PC-9 (cell line): ENCODE measurements around the gene CST11. TPM values are rescaled to one million over a fixed set of nuclear protein-coding genes. Genes with fewer than 3 reads are reported as not detected.

ENCODE experiments used
- Bru-seq: library from RNA; stranded (reverse); fragments of 400-500 nt; gene quantifications from one replicate; lab custom pipeline; 2021; lab: Mats Ljungman, UMichigan
- BruChase-seq, 2 experiments: library from RNA; stranded (reverse); fragments of 400-500 nt; gene quantifications; one replicate each; lab custom pipeline; 2021; lab: Mats Ljungman, UMichigan
- BruUV-seq: library from RNA; stranded (reverse); fragments of 400-500 nt; replicated peaks from 2 replicates; lab custom pipeline; 2021; lab: Mats Ljungman, UMichigan
- CTCF ChIA-PET: fragments of 300-600 bp; sonication (Branson Sonifier 250); formaldehyde crosslinking; loops from one replicate; lab custom pipeline; 2022; ENCODE audit warnings: antibody characterized with exemption; lab: Charles Lee
- POLR2A ChIA-PET: fragments of 300-600 bp; sonication (Branson Sonifier 250); formaldehyde crosslinking; loops from one replicate; lab custom pipeline; 2022; ENCODE audit warnings: antibody characterized with exemption; ENCODE audit not compliant: unreplicated experiment; lab: Charles Lee
- DNase-seq, 2 experiments: peaks; one replicate each; pipeline versions ENCODE4 v3.0.0 to v3.0.0-alpha.2; 2015 to 2022; ENCODE audit warnings: mixed read lengths in 1 of 2
- H2AFZ ChIP-seq: fragments of 200-600 bp; sonication (generic); 2 replicates; pipeline ENCODE4 v1.8.1; 2017; ENCODE audit warnings: antibody characterized with exemption
- H3F3A ChIP-seq: fragments of 200-600 bp; sonication (generic); 2 replicates; pipeline ENCODE4 v1.8.1; 2017; ENCODE audit warnings: antibody characterized with exemption, mild to moderate bottlenecking, low read depth; ENCODE audit not compliant: insufficient read depth
- H3K27ac ChIP-seq: fragments of 200-600 bp; sonication (generic); 2 replicates; pipeline ENCODE4 v1.6.1; 2016; ENCODE audit warnings: mixed run types
- H3K27me3 ChIP-seq: fragments of 200-600 bp; sonication (generic); 2 replicates; pipeline ENCODE4 v1.6.1; 2016; ENCODE audit warnings: low read depth, mixed run types; ENCODE audit not compliant: insufficient read depth
- H3K36me3 ChIP-seq: fragments of 200-600 bp; sonication (generic); 2 replicates; pipeline ENCODE4 v1.6.1; 2016; ENCODE audit warnings: low read depth, mixed run types
- H3K4me1 ChIP-seq: fragments of 200-600 bp; sonication (generic); replicated peaks from 2 replicates; pipeline ENCODE4 v1.6.1; 2016; ENCODE audit warnings: mixed run types; ENCODE audit not compliant: insufficient read depth
- H3K4me2 ChIP-seq: fragments of 200-600 bp; sonication (generic); 2 replicates; pipeline ENCODE4 v1.6.1; 2017; ENCODE audit warnings: mixed run types
- H3K4me3 ChIP-seq: fragments of 200-600 bp; sonication (generic); 2 replicates; pipeline ENCODE4 v1.6.1; 2016; ENCODE audit warnings: mixed run types
- H3K79me2 ChIP-seq: fragments of 200-600 bp; sonication (generic); 2 replicates; pipeline ENCODE4 v1.6.1; 2017; ENCODE audit warnings: low read depth, mixed run types
- H3K9me2 ChIP-seq: fragments of 200-600 bp; sonication (generic); 2 replicates; pipeline ENCODE4 v1.8.1; 2017; ENCODE audit warnings: mild to moderate bottlenecking; ENCODE audit not compliant: insufficient read depth
- H3K9me3 ChIP-seq: fragments of 200-600 bp; sonication (generic); 2 replicates; pipeline ENCODE4 v1.8.1; 2016; ENCODE audit warnings: low read depth; ENCODE audit not compliant: insufficient read depth
- H4K20me1 ChIP-seq: fragments of 200-600 bp; sonication (generic); 2 replicates; pipeline ENCODE4 v1.8.1; 2017; ENCODE audit not compliant: insufficient read depth
- EZH2 ChIP-seq: fragments of 200-600 bp; sonication (generic); IDR thresholded peaks from 2 replicates; pipeline ENCODE4 v1.8.0; 2017; ENCODE audit warnings: antibody characterized with exemption, low read depth
- intact Hi-C: fragments of 100-400 bp; cut with micrococcal nuclease; formaldehyde crosslinking; loops from one replicate; pipeline ENCODE4 v1.10.0; 2022; ENCODE audit not compliant: unreplicated experiment
- long read RNA-seq: library from polyadenylated mRNA; stranded (forward); transcript quantifications from one replicate; pipeline ENCODE4 v2.0.0, GENCODE V29; 2022
- total RNA-seq: library from RNA; stranded (reverse); gene quantifications from 2 replicates; pipeline ENCODE4 v1.2.3, GENCODE V29; 2021
- TF ChIP-seq, protein P1 (sequence below): fragments of 200-600 bp; sonication (generic); conservative IDR thresholded peaks from 2 replicates; pipeline ENCODE4 v1.6.1; 2017; ENCODE audit warnings: mixed run types, antibody characterized with exemption, mild to moderate bottlenecking, moderate library complexity

CST11 gene, protein sequence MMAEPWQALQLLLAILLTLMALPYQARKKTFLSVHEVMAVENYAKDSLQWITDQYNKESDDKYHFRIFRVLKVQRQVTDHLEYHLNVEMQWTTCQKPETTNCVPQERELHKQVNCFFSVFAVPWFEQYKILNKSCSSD
- total RNA-seq (not detected in 2 replicates), Bru-seq, nascent RNA (not detected), BruChase-seq, experiment 1, labeled RNA remaining after a 2-hour chase (not detected), BruChase-seq, experiment 2, labeled RNA remaining after a 6-hour chase (not detected)
- long read RNA-seq, result 0 reads

DNA sequence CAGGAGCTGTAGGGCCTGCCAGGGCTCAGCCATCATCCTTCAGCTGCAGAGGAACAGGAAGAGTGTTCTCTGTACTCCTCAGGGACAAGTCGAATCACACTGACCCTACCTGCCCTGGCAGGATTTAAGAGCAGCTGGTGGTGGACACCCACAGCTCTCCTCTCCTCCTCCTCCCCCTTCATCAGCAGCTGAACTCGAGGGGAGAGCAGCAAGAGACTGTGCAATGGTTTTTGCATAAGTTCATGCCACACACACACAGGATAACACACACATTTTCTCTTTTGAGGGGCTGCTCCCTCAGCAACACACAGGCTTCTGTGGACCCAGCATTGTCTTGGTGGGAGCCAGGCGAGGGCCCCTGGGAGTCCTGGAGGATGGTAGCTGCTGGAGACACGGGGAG, at the start of gene CST11:
Gene CST11, minus strand, starts transcription at position 101 of the 400 bp plus-strand sequence. Its CDS starts 65 bp downstream, at position 36.
- peaks cover 4% of the 10 kb centered on the region; the same call in 1 of the 2 replicates for H3K27me3 ChIP-seq
- no peak within 1 kb of the TSS for H3K27ac ChIP-seq
- H3K36me3 ChIP-seq, result no peaks in the 10 kb centered on the region
- ChIA-PET CTCF (no interaction called here), POLR2A (interaction anchor here (0.6 kb wide), 1 partner anchor 95 kb away, joined by 4 read pairs; no protein-coding TSS in a partner anchor)
- no peak for DNase-seq
- no peak within 1 kb of the TSS for H3K4me3 ChIP-seq
- no peaks in the 10 kb centered on the region for H4K20me1 ChIP-seq
- no peaks in the 10 kb centered on the region for H3K9me2 ChIP-seq
- TF ChIP-seq, protein P1, sequence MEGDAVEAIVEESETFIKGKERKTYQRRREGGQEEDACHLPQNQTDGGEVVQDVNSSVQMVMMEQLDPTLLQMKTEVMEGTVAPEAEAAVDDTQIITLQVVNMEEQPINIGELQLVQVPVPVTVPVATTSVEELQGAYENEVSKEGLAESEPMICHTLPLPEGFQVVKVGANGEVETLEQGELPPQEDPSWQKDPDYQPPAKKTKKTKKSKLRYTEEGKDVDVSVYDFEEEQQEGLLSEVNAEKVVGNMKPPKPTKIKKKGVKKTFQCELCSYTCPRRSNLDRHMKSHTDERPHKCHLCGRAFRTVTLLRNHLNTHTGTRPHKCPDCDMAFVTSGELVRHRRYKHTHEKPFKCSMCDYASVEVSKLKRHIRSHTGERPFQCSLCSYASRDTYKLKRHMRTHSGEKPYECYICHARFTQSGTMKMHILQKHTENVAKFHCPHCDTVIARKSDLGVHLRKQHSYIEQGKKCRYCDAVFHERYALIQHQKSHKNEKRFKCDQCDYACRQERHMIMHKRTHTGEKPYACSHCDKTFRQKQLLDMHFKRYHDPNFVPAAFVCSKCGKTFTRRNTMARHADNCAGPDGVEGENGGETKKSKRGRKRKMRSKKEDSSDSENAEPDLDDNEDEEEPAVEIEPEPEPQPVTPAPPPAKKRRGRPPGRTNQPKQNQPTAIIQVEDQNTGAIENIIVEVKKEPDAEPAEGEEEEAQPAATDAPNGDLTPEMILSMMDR, result no peak
- no peak for TF ChIP-seq EZH2
- H2AFZ ChIP-seq, result no peak within 1 kb of the TSS
- H3K4me1 ChIP-seq, result no peaks in the 10 kb centered on the region
- H3K79me2 ChIP-seq, result no peaks in the 10 kb centered on the region
- BruUV-seq, result no TSS peak
- no peak within 1 kb of the TSS for H3K4me2 ChIP-seq
- no peaks in the 10 kb centered on the region for H3K9me3 ChIP-seq
- H3F3A ChIP-seq, result no peaks in the 10 kb centered on the region
- intact Hi-C loops, result no loop called here

DNA sequence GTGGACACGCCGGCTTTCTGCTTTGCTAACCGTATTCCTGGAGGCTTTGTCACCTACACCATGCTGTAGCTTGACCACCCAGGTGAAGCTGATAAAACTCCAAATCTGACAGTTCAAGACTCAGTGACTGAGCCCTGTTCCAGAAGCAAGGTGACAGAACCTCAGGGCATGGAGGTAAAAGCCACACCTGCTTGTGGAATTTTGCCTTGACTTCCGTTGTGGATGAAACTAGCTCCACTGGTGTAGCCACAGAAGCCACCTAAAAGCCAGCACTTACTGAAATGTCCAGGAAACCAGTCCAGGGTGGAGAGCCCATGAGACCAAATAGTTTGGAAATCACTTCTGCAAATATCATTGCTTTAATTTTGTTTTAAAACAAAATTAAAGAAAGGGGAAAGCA, 49.2 kb upstream of the CST11 start:
- intact Hi-C loops, result no loop called here
- H3K9me2 ChIP-seq, result no peaks in the 10 kb centered on the region
- ChIA-PET POLR2A (no interaction called here), CTCF (no interaction called here)
- H3F3A ChIP-seq, result no peaks in the 10 kb centered on the region
- H3K4me3 ChIP-seq, result no peak overlapping the region
- H3K4me1 ChIP-seq, result no peaks in the 10 kb centered on the region
- H3K9me3 ChIP-seq, result no peaks in the 10 kb centered on the region
- no peaks in the 10 kb centered on the region for H3K79me2 ChIP-seq
- peak; percentile 9 to 57 for DNase-seq
- 0 out of 2 replicates have a peak, but pooled peaks cover 5% of the 10 kb centered on the region for H3K27me3 ChIP-seq
- no peak overlapping the region for H3K27ac ChIP-seq
- H4K20me1 ChIP-seq, result no peaks in the 10 kb centered on the region
- no peak overlapping the region for H2AFZ ChIP-seq
- BruUV-seq, result no TSS peak
- TF ChIP-seq, protein P1, result no peak
- no peak for TF ChIP-seq EZH2
- no peaks in the 10 kb centered on the region for H3K36me3 ChIP-seq
- no peak overlapping the region for H3K4me2 ChIP-seq

DNA sequence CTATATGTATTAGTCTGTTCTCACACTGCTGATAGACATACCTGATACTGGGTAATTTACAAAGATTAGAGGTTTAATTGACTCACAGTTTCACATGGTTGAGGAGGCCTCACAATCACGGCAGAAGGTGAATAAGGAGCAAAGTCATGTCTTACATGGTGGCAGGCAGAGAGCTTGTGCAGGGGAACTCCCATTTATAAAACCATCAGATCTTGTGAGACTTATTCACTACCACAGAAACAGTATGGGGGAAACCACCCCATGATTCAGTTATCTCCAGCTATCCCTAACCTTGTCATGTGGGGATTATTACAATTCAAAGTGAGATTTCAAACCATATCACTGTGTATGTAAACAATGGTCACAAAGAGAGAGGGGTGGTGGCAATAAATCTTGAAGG, 44.9 kb upstream of the CST11 start:
- ChIA-PET POLR2A (no interaction called here), CTCF (no interaction called here)
- no peak overlapping the region for H3K4me2 ChIP-seq
- H4K20me1 ChIP-seq, result no peaks in the 10 kb centered on the region
- no peaks in the 10 kb centered on the region for H3F3A ChIP-seq
- H2AFZ ChIP-seq, result no peak overlapping the region
- no peaks in the 10 kb centered on the region for H3K9me3 ChIP-seq
- DNase-seq, result no peak
- no peaks in the 10 kb centered on the region for H3K4me1 ChIP-seq
- no peaks in the 10 kb centered on the region for H3K36me3 ChIP-seq
- no peak for TF ChIP-seq EZH2
- TF ChIP-seq, protein P1, result no peak
- no peaks in the 10 kb centered on the region for H3K9me2 ChIP-seq
- no peaks in the 10 kb centered on the region for H3K79me2 ChIP-seq
- no peaks in the 10 kb centered on the region for H3K27me3 ChIP-seq
- no peak overlapping the region for H3K27ac ChIP-seq
- no peak overlapping the region for H3K4me3 ChIP-seq
- BruUV-seq, result no TSS peak
- intact Hi-C loops, result no loop called here
